ENCODE measurements around the gene ZNF248.

Gene ZNF248

DNA sequence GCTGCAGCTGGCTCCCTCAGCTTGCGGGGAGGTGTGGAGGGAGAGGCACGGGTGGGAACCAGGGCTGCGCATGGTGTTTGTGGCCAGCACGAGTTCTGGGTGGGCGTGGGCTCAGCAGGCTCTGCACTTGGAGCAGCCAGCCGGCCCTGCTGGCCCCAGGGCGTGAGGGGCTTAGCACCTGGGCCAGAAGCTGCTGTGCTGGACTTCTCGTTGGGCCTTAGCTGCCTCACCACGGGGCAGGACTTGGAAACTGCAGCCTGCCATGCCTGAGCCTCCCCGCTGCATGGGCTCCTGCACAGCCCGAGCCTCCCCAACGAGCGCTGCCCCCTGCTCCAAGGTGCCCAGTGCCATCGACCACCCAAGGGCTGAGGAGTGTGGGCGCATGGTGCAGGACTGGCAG lies 120.1 kb downstream of the ZNF248 start:
- no peak for DNase-seq

DNA sequence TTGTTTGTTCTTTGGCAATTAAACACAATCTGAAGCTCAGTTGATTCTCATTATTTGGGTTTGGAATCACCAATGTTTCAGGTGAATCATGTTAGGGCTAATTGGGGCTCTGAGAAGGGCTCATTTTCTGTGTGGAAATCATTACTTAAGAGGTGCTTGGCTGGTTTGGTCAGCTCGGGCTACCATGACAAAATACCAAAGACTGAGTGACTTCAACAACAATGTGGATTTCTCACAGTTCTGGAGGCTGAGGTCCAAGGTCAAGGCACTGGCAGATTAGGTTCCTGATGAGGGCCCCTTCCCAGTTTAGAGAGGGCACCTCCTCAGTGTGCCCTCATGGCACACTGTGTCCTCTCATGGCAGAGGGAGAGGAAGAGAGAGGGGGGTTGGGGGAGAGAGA lies 121.3 kb downstream of the ZNF248 start:
- DNase-seq = no peak

DNA sequence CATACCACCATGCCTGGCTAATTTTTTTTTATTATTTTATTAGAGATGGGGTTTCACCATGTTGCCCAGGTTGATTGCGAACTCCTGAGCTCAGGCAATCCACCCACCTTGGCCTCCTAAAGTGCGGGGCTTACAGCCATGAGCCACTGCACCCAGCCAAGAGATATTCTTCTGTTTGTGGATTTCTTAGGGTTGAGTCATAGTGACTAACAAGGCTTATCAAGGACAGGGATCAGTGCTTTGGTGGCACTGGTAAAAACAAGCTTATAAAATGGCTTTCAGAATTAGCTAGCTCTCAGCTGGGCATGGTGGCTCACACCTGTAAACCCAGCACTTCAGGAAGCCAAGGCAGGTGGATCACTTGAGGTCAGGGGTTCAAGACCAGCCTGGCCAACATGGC lies 122.4 kb downstream of the ZNF248 start:
- no peak for DNase-seq
